Measurements from ENCODE around the gene PLD1. TPM values are rescaled to one million over a fixed set of nuclear protein-coding genes. Genes with fewer than 3 reads are reported as not detected.

PLD1 gene
- total RNA-seq, 2 donors from 2014 or later: 51.3 to 95.2 TPM

DNA sequence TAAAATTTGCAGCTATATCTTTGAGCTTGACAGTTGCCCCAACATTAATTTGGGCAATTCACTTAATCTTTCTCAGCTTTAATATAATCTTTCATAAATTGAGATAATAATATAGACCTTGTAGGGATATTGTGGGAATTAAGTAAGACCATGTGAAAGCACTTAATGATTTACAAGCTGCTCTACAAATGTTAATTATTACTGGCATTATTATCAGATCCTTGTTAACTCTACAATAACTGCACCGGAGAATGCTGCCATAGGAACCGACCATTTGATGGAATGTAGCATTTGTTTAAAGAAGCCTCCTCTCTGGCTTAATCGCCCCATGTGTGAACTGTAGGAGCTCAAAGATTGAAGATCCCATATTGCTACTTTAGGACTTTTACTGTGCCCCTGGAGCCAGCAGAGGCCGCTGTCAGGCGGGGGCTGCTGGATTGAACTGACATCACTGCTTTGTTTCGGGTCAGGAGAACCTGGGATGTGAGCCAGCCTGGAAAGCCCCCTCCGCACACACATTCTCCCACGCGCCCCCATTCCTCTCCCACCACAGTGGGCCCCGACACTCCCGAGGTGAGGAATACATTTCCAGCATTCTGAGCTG is 195.9 kb downstream of the PLD1 start:
- peak; percentile 24 for TF ChIP-seq CTCF (IDR thresholded peaks at IDR 0.05)
- ATAC-seq (ENCODE audit: insufficient number of reproducible peaks, low FRiP score, low read depth): no peak

GRCh38 chr3:171607452-171607851 is 202.8 kb downstream of the PLD1 start:
- DNase-seq (ENCODE audit: low spot score) (no peak), ATAC-seq (ENCODE audit: insufficient number of reproducible peaks, low FRiP score, low read depth) (no peak)
- Histone ChIP-seq H3K4me3 (no peak overlapping the region), H3K36me3 (peaks cover 10% of the 10 kb centered on the region), H3K4me1 (ENCODE audit: control insufficient read depth in 1 of 2, low read depth in 2 of 2) (no peaks in the 10 kb centered on the region), H3K9me3 (no peaks in the 10 kb centered on the region), H3K27me3 (replicated peaks; ENCODE audit: insufficient read depth) (no peaks in the 10 kb centered on the region), H3K27ac (no peak overlapping the region)
- no peak for TF ChIP-seq CTCF (IDR thresholded peaks at IDR 0.05)

More for the DNA sequence above, 195.9 kb downstream of the PLD1 start:
- Histone ChIP-seq H3K27ac (no peak overlapping the region), H3K4me1 (ENCODE audit: control insufficient read depth in 1 of 2, low read depth in 2 of 2) (peaks cover 0 to 12% of the 10 kb centered on the region in 2 donors), H3K27me3 (replicated peaks; ENCODE audit: insufficient read depth) (no peaks in the 10 kb centered on the region), H3K9me3 (no peaks in the 10 kb centered on the region), H3K4me3 (no peak overlapping the region), H3K36me3 (peaks cover 3% of the 10 kb centered on the region)
- DNase-seq (ENCODE audit: low spot score): no peak

GRCh38 chr3:171606151-171606751 is 204.0 kb downstream of the PLD1 start:
- peaks cover 13% of the 10 kb centered on the region for H3K36me3 ChIP-seq
- ATAC-seq (ENCODE audit: insufficient number of reproducible peaks, low FRiP score, low read depth) (no peak), DNase-seq (ENCODE audit: low spot score) (no peak)
- H3K4me1 ChIP-seq (ENCODE audit: control insufficient read depth in 1 of 2, low read depth in 2 of 2): no peaks in the 10 kb centered on the region
- no peak for TF ChIP-seq CTCF (IDR thresholded peaks at IDR 0.05)
- H3K4me3 ChIP-seq: no peak overlapping the region
- no peak overlapping the region for H3K27ac ChIP-seq
- no peaks in the 10 kb centered on the region for H3K9me3 ChIP-seq
- H3K27me3 ChIP-seq (replicated peaks; ENCODE audit: insufficient read depth): no peaks in the 10 kb centered on the region

DNA sequence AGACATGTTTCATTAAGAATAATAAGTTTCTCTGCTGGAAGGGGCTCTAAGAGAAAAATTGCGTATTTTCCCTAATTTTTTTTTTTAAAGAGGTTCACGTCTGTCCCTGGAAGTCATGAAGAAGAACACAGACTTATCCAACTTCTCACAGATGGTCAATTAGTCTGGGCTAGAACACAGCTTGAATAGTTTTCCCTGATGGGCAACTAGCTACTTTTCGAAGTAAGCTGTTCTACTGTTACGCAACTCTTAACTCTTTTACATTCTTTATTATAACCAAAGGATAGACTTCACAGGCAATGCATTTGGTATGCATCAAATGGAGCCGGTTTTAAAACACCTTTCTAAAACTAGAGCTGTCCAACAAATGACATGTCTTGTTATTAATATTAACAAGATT is 205.9 kb downstream of the PLD1 start:
- Histone ChIP-seq H3K36me3 (peaks cover 13% of the 10 kb centered on the region), H3K27ac (no peak overlapping the region), H3K27me3 (replicated peaks; ENCODE audit: insufficient read depth) (no peaks in the 10 kb centered on the region), H3K4me1 (ENCODE audit: control insufficient read depth in 1 of 2, low read depth in 2 of 2) (no peaks in the 10 kb centered on the region), H3K9me3 (no peaks in the 10 kb centered on the region), H3K4me3 (no peak overlapping the region)
- ATAC-seq (ENCODE audit: insufficient number of reproducible peaks, low FRiP score, low read depth): no peak
- DNase-seq (ENCODE audit: low spot score): no peak
- no peak for TF ChIP-seq CTCF (IDR thresholded peaks at IDR 0.05)

DNA sequence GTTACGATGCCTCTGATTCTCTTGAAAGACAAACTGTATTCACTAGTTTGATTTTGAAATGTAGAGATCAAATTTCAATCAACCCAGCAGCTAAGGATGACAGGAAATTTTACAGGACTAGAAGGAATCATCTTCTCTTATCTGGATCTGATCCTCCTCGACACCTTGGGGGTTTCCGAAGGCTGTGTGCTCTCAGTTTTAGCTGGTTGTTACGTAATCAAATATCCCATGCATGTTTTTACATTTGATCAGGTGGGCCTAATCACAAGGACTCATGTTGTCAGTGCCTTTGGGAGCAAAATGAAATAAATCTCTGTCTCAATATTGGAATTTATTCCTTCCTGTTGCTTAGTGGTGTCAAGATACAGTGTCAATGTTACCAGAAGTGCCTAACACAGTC is 208.2 kb downstream of the PLD1 start:
- Histone ChIP-seq H3K4me3 (no peak overlapping the region), H3K36me3 (peaks cover 13% of the 10 kb centered on the region), H3K4me1 (ENCODE audit: control insufficient read depth in 1 of 2, low read depth in 2 of 2) (no peaks in the 10 kb centered on the region), H3K27ac (no peak overlapping the region), H3K27me3 (replicated peaks; ENCODE audit: insufficient read depth) (no peaks in the 10 kb centered on the region), H3K9me3 (no peaks in the 10 kb centered on the region)
- no peak for TF ChIP-seq CTCF (IDR thresholded peaks at IDR 0.05)
- ATAC-seq (ENCODE audit: insufficient number of reproducible peaks, low FRiP score, low read depth): no peak
- no peak for DNase-seq (ENCODE audit: low spot score)

Data from thoracic aorta (tissue), 2 donors.